Hematopoietic multipotent progenitor cell treated with erythropoietin and hydrocortisone succinate and interleukin-3 and kit ligand, for 17 days (in vitro differentiated cells): ENCODE results near the gene NUCB1.
"Not testable (repeated sequence)": the region's sequence is repeated elsewhere in the genome, so short reads cannot be mapped to it uniquely, and the experiment has no call there.

Experiments
- DNase-seq: peaks from one replicate; pipeline ENCODE4 v3.0.0-alpha.2; 2015; ENCODE audit warnings: low spot score

NUCB1 gene

GRCh38 chr19:48874303-48875135 lies 25.6 kb upstream of the NUCB1 start:
- peak; percentile 90 for DNase-seq

- DNase-seq = peak; percentile 92
Measured at GRCh38 chr19:48876043-48876981, 23.8 kb upstream of the NUCB1 start.

GRCh38 chr19:48877855-48878195 lies 22.3 kb upstream of the NUCB1 start:
- peak; percentile 68 for DNase-seq

- DNase-seq = peak; percentile 92
Measured at GRCh38 chr19:48878196-48879024, 21.7 kb upstream of the NUCB1 start.

GRCh38 chr19:48879025-48879637 lies 21.0 kb upstream of the NUCB1 start:
- no peak for DNase-seq

GRCh38 chr19:48879696-48880095 lies 20.4 kb upstream of the NUCB1 start:
- peak; percentile 28 for DNase-seq

DNA sequence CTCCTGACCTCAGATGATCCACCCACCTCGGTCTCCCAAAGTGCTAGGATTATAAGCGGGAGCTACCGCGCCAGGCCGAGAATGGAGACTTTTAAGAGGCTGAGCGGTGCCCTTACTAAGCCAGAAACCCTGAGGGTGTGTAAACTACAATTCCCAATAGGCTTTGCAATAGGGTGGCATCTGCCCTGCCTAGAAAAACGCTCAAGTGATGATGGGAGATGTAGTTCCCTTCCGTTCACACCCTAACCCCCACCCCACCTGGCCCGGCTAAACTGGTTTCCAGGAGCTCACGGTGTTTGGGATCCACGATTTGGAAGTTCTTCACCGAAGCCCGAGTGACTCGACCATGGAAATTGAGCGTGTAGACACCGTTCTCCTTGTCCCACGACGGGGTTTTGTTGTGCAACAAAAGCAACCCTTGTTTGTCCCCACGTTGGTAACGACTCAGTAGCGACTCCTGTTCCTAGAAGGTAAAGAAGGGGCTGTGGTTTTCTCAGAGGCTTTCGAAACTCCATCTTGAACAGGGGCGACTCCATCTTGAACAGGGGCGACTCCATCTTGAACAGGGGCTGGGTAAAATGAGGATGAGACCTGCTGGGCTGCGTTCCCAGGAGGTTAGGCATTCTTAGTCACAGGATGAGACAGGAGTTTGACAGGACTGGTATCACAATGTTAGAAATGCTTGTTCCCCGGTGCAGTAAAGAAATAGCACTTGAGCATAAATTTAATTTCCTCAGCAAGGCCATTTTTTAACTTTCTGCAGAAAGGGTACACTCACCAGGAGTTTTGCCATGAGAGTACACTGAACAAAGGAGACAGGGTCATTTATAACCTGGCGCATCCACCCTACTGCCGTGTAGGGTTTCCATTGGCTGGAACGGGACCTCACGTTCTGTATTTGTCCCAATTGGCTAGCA lies 18.1 kb upstream of the NUCB1 start:
- peak; percentile 48 for DNase-seq

DNA sequence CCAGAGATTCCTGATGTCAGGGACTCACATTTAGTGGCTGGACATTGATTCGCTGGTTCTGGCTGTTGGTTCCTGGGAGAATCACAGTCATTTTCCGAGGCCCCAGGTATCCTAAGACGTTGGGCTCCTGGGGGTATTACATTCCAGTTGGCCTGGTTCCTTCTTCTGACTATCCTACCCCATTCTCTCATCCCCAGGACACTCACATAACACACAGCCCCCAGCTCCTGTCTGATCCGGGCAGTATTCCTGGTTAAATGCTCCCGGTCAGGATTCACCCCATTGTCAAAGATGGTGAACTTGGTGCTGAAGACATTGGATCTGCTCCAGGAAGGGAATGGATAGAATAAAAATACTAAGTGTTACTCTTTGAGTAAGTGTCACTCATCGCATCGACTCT lies 16.4 kb upstream of the NUCB1 start:
- DNase-seq = peak; percentile 21

GRCh38 chr19:48887861-48888612 lies 12.1 kb upstream of the NUCB1 start:
- no peak for DNase-seq

GRCh38 chr19:48889496-48889895 lies 10.6 kb upstream of the NUCB1 start:
- not testable (repeated sequence) for DNase-seq

DNA sequence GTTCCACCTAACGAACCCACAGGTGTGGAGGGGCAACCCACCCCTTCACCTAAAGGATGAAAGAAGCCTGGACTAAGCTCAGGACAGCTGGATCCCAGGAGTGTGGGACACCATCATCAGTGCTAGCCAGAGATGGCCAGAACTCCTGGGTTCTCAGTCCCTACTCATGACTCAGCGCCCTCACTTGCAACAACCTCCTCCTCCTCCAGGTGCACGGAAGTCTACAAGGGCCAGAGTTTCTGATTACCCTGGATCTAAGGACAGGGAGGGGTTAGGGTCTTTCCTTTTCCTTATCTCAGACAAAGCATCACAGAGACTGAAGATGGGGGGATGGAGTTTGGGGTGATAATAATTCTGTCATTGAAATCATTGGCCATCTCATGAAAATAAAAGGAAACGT lies 9.6 kb upstream of the NUCB1 start:
- peak; percentile 34 for DNase-seq

- no peak for DNase-seq
Measured at GRCh38 chr19:48895226-48895625, 4.9 kb upstream of the NUCB1 start.

DNA sequence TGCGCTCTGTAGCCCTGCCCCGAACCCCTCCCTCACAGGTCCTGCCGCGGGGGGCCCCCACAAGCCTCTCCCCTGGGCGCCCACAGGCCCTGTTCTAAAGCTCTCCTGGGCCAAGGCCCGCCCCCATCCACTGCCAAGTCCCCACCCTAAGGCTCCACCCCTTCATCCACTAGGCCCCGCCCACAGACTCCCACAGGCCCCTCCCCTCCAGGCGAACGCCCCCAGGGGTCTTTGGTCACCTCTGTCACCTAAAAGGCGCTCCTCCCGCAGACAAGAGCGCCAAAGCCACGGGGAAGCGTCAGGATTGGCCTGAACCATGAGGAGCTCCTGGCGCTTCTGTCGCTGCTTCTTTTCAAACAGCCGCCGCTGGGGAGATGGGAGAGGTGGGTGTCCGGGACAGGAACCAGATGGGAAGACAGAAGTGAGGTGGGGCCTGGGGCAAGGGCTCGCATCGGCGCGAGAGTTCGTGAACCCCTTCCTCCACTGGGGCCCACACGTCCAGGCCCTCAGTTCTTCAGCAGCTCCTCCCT lies 3.9 kb upstream of the NUCB1 start:
- DNase-seq = peak; percentile 80

GRCh38 chr19:48897181-48897580 lies 2.9 kb upstream of the NUCB1 start:
- no peak for DNase-seq

- not testable (repeated sequence) for DNase-seq
Measured at GRCh38 chr19:48899386-48899749, 744 bp upstream of the NUCB1 start.

DNA sequence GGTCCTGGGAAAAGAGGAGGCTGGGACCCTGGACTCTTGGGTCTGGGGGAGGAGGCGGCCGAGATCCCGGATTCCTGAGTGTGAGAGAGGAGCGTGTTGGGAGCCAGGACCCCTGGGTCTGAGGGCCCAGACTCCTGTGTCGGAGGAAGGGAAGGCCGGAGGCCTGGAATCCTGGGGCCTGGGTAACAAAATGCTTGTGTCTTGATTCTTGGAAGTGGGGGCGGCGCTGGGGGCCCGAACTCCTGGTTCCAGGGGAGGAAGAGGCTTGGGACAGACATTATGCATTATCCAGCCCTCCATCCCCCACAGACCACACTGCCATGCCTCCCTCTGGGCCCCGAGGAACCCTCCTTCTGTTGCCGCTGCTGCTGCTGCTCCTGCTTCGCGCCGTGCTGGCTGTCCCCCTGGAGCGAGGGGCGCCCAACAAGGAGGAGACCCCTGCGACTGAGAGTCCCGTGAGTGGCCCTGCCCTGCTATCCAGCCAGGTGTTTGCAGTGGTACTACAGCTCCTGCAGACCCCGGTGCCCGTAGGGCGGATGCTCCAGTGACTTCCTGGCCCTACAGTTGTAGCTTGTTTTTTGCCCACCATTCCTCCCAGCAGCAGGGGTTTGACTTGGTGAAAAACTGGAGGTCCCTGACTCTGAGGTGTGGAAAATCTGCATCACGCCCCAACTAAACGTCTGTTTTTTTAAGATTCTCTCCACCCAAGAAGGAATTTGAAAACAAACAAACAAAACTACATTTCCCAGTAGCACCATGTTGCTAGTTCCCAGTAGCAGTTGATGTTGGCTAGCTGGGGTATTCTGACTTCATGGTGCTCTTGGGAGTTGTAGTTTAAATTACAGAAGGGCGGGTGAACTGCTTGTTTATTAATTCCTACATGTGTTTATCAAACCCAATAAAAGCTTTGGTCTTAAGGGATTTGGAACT lies 630 bp downstream of the NUCB1 start:
- peak; percentile 77 for DNase-seq

- peak; percentile 46 for DNase-seq
Measured at GRCh38 chr19:48902291-48902690, 2.2 kb downstream of the NUCB1 start.

GRCh38 chr19:48903788-48904187 lies 3.7 kb downstream of the NUCB1 start:
- not testable (repeated sequence) for DNase-seq
